HEK293 (cell line): ENCODE measurements around the gene CHD2.
A peak's percentile ranks its signal among the peaks of the same experiment; 100 is the strongest.

Experiments used
- FEZF1 ChIP-seq: fragments of 450-650 bp; formaldehyde crosslinking; IDR thresholded peaks from 2 replicates; pipeline ENCODE4 v1.5.1; 2016; ENCODE audit warnings: missing biosample characterization, missing genetic modification characterization
- GFI1B ChIP-seq: fragments of 450-650 bp; formaldehyde crosslinking; IDR thresholded peaks from 2 replicates; pipeline ENCODE4 v1.5.1; 2016; ENCODE audit warnings: missing biosample characterization, missing genetic modification characterization
- KLF1 ChIP-seq: fragments of 450-650 bp; formaldehyde crosslinking; IDR thresholded peaks from 2 replicates; pipeline ENCODE4 v1.5.1; 2016; ENCODE audit warnings: missing biosample characterization, missing genetic modification characterization
- KLF10 ChIP-seq: fragments of 450-650 bp; IDR thresholded peaks from 2 replicates; pipeline ENCODE4 v1.5.1; 2018; ENCODE audit warnings: missing biosample characterization, mild to moderate bottlenecking, missing genetic modification characterization
- KLF7 ChIP-seq: fragments of 450-650 bp; formaldehyde crosslinking; IDR thresholded peaks from 2 replicates; pipeline ENCODE4 v1.5.1; 2016; ENCODE audit warnings: missing biosample characterization, missing genetic modification characterization, borderline replicate concordance
- KLF8 ChIP-seq: fragments of 450-650 bp; formaldehyde crosslinking; IDR thresholded peaks from 2 replicates; pipeline ENCODE4 v1.5.1; 2016; ENCODE audit warnings: missing biosample characterization, missing genetic modification characterization
- OVOL3 ChIP-seq: fragments of 450-650 bp; formaldehyde crosslinking; IDR thresholded peaks from 2 replicates; pipeline ENCODE4 v1.5.1; 2016; ENCODE audit warnings: missing biosample characterization, missing genetic modification characterization
- SP3 ChIP-seq: fragments of 450-650 bp; formaldehyde crosslinking; IDR thresholded peaks from 2 replicates; pipeline ENCODE4 v1.5.1; 2016; ENCODE audit warnings: missing biosample characterization, missing genetic modification characterization
- SP7 ChIP-seq: fragments of 450-650 bp; formaldehyde crosslinking; IDR thresholded peaks from 2 replicates; pipeline ENCODE4 v1.5.1; 2016; ENCODE audit warnings: missing biosample characterization, missing genetic modification characterization
- WT1 ChIP-seq: fragments of 450-650 bp; formaldehyde crosslinking; IDR thresholded peaks from 2 replicates; pipeline ENCODE4 v1.5.1; 2016; ENCODE audit warnings: missing biosample characterization, missing genetic modification characterization
- YY1 ChIP-seq: fragments of 450-650 bp; formaldehyde crosslinking; IDR thresholded peaks from 2 replicates; pipeline ENCODE4 v1.5.1; 2018; ENCODE audit warnings: missing biosample characterization, missing genetic modification characterization
- ZBTB20 ChIP-seq: fragments of 450-650 bp; formaldehyde crosslinking; IDR thresholded peaks from 2 replicates; pipeline ENCODE4 v1.5.1; 2016; ENCODE audit warnings: missing biosample characterization, missing genetic modification characterization
- ZBTB21 ChIP-seq: fragments of 450-650 bp; formaldehyde crosslinking; IDR thresholded peaks from 2 replicates; pipeline ENCODE4 v1.5.1; 2017; ENCODE audit warnings: missing biosample characterization, missing genetic modification characterization
- ZEB2 ChIP-seq: fragments of 450-650 bp; formaldehyde crosslinking; IDR thresholded peaks from 2 replicates; pipeline ENCODE4 v1.5.1; 2016; ENCODE audit warnings: missing biosample characterization, missing genetic modification characterization
- ZFP69B ChIP-seq: fragments of 450-650 bp; formaldehyde crosslinking; IDR thresholded peaks from 2 replicates; pipeline ENCODE4 v1.5.1; 2016; ENCODE audit warnings: missing biosample characterization, missing genetic modification characterization
- ZNF311 ChIP-seq: fragments of 450-650 bp; formaldehyde crosslinking; IDR thresholded peaks from 2 replicates; pipeline ENCODE4 v1.5.1; 2017; ENCODE audit warnings: missing biosample characterization, missing genetic modification characterization, borderline replicate concordance
- ZNF433 ChIP-seq: fragments of 450-650 bp; formaldehyde crosslinking; IDR thresholded peaks from 2 replicates; pipeline ENCODE4 v1.5.1; 2016; ENCODE audit warnings: missing biosample characterization, missing genetic modification characterization, low read depth
- ZNF449 ChIP-seq: fragments of 450-650 bp; formaldehyde crosslinking; IDR thresholded peaks from 2 replicates; pipeline ENCODE4 v1.5.1; 2017; ENCODE audit warnings: missing biosample characterization, mild to moderate bottlenecking, missing genetic modification characterization, moderate library complexity
- ZNF48 ChIP-seq: fragments of 450-650 bp; formaldehyde crosslinking; IDR thresholded peaks from 2 replicates; pipeline ENCODE4 v1.5.1; 2016; ENCODE audit warnings: missing biosample characterization, missing genetic modification characterization
- ZNF501 ChIP-seq: fragments of 450-650 bp; formaldehyde crosslinking; IDR thresholded peaks from 2 replicates; pipeline ENCODE4 v1.5.1; 2016; ENCODE audit warnings: missing biosample characterization, missing genetic modification characterization
- ZNF621 ChIP-seq: fragments of 450-650 bp; formaldehyde crosslinking; IDR thresholded peaks from 2 replicates; pipeline ENCODE4 v1.5.1; 2017; ENCODE audit warnings: missing biosample characterization, missing genetic modification characterization
- ZNF629 ChIP-seq: fragments of 450-650 bp; formaldehyde crosslinking; IDR thresholded peaks from 2 replicates; pipeline ENCODE4 v1.5.1; 2017; ENCODE audit warnings: missing biosample characterization, missing genetic modification characterization
- ZNF654 ChIP-seq: fragments of 450-650 bp; formaldehyde crosslinking; IDR thresholded peaks from 2 replicates; pipeline ENCODE4 v1.5.1; 2016; ENCODE audit warnings: low read depth, missing biosample characterization, missing genetic modification characterization
- ZNF660 ChIP-seq: fragments of 450-650 bp; IDR thresholded peaks from 2 replicates; pipeline ENCODE4 v1.5.1; 2018; ENCODE audit warnings: missing biosample characterization, mild to moderate bottlenecking, missing genetic modification characterization
- ZNF670 ChIP-seq: fragments of 450-650 bp; formaldehyde crosslinking; IDR thresholded peaks from 2 replicates; pipeline ENCODE4 v1.5.1; 2016; ENCODE audit warnings: missing biosample characterization, missing genetic modification characterization, low read depth
- ZNF792 ChIP-seq: fragments of 450-650 bp; formaldehyde crosslinking; IDR thresholded peaks from 2 replicates; pipeline ENCODE4 v1.5.1; 2016; ENCODE audit warnings: missing biosample characterization, missing genetic modification characterization
- TF ChIP-seq, protein P1 (sequence below): fragments of 450-650 bp; formaldehyde crosslinking; IDR thresholded peaks from 2 replicates; pipeline ENCODE4 v1.5.1; 2017; ENCODE audit warnings: missing biosample characterization, missing genetic modification characterization
- TF ChIP-seq, protein P2 (sequence below): fragments of 450-650 bp; formaldehyde crosslinking; IDR thresholded peaks from 2 replicates; pipeline ENCODE4 v1.5.1; 2016; ENCODE audit warnings: missing biosample characterization, missing genetic modification characterization
- TF ChIP-seq, protein P3 (sequence below): fragments of 450-650 bp; IDR thresholded peaks from 2 replicates; pipeline ENCODE4 v1.5.1; 2018; ENCODE audit warnings: missing biosample characterization, missing genetic modification characterization
- TF ChIP-seq, protein P4 (sequence below): fragments of 450-650 bp; formaldehyde crosslinking; IDR thresholded peaks from 2 replicates; pipeline ENCODE4 v1.5.1; 2016; ENCODE audit warnings: missing biosample characterization, missing genetic modification characterization

The CHD2 gene

DNA sequence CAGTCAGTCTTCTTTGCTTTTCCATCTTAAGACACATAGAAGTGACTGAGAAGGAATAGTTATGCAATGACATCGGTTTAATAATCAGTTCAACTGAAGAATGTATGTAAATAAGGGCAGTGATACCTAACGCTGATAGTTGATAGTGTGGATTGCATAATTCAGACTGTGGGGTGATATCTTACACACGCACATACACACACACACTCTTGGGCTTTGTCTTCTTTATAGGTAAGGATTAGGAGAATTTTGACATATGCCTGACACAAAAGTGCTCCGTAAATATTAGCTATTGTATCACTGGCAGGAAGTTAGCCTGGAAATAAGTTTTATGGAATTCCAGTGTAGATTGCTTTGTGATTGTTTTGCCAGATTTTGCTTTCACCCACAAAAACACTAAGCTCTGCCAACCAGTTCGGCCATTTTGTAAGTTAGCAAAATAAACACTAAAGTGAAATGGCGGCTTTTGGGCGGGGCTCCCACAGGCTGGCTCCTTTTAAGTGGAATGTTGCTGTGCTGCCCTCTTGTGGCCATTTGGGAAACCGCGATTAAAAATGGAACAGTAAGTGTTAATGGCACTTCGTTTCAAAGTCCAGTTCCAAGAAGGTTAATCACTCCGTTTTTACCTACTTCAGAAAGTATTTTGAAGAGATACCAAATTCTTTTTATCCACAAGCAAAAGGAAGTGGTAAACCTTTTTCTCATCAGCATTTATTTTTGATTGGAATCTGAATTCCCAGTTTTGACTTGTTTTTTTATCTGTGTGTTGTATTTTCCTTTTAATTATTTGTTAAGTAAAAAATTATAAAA is 17.7 kb downstream of the CHD2 start (continued):
- TF ChIP-seq, protein P1, sequence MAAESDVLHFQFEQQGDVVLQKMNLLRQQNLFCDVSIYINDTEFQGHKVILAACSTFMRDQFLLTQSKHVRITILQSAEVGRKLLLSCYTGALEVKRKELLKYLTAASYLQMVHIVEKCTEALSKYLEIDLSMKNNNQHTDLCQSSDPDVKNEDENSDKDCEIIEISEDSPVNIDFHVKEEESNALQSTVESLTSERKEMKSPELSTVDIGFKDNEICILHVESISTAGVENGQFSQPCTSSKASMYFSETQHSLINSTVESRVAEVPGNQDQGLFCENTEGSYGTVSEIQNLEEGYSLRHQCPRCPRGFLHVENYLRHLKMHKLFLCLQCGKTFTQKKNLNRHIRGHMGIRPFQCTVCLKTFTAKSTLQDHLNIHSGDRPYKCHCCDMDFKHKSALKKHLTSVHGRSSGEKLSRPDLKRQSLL (tag by site-specific recombination) = 0 out of 2 replicates have a peak, but pooled peaks have one; percentile 11
- TF ChIP-seq KLF7 (peak; percentile 86; the same call in 1 of the 2 replicates), FEZF1 (tag by site-specific recombination) (peak; percentile 50; the same call in 1 of the 2 replicates), ZBTB20 (tag by site-specific recombination) (0 out of 2 replicates have a peak, but pooled peaks have one; percentile 2), KLF1 (tag by site-specific recombination) (peak; percentile 58), ZNF501 (tag by site-specific recombination) (peak; percentile 17; the same call in 1 of the 2 replicates), ZBTB21 (tag by site-specific recombination) (0 out of 2 replicates have a peak, but pooled peaks have one; percentile 14), ZNF449 (peak; percentile 52; the same call in 1 of the 2 replicates), YY1 (tag by site-specific recombination) (peak; percentile 96), ZEB2 (peak; percentile 85), SP3 (tag by site-specific recombination) (peak; percentile 75), ZNF621 (no peak), KLF8 (peak; percentile 56), ZNF660 (tag by site-specific recombination) (peak; percentile 95), ZNF629 (tag by site-specific recombination) (peak; percentile 68), ZNF311 (tag by site-specific recombination) (no peak), GFI1B (peak; percentile 89), ZNF48 (tag by site-specific recombination) (no peak), ZNF654 (peak; percentile 86), ZNF792 (no peak), WT1 (tag by site-specific recombination) (0 out of 2 replicates have a peak, but pooled peaks have one; percentile 15), ZFP69B (tag by site-specific recombination) (0 out of 2 replicates have a peak, but pooled peaks have one; percentile 28), KLF10 (peak; percentile 61; the same call in 1 of the 2 replicates), ZNF670 (tag by site-specific recombination) (no peak), OVOL3 (tag by site-specific recombination) (0 out of 2 replicates have a peak, but pooled peaks have one; percentile 58), ZNF433 (tag by site-specific recombination) (no peak), SP7 (tag by site-specific recombination) (peak; percentile 56)
- TF ChIP-seq, protein P2, sequence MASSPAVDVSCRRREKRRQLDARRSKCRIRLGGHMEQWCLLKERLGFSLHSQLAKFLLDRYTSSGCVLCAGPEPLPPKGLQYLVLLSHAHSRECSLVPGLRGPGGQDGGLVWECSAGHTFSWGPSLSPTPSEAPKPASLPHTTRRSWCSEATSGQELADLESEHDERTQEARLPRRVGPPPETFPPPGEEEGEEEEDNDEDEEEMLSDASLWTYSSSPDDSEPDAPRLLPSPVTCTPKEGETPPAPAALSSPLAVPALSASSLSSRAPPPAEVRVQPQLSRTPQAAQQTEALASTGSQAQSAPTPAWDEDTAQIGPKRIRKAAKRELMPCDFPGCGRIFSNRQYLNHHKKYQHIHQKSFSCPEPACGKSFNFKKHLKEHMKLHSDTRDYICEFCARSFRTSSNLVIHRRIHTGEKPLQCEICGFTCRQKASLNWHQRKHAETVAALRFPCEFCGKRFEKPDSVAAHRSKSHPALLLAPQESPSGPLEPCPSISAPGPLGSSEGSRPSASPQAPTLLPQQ (tag by site-specific recombination) = 0 out of 2 replicates have a peak, but pooled peaks have one; percentile 52
- TF ChIP-seq, protein P3, sequence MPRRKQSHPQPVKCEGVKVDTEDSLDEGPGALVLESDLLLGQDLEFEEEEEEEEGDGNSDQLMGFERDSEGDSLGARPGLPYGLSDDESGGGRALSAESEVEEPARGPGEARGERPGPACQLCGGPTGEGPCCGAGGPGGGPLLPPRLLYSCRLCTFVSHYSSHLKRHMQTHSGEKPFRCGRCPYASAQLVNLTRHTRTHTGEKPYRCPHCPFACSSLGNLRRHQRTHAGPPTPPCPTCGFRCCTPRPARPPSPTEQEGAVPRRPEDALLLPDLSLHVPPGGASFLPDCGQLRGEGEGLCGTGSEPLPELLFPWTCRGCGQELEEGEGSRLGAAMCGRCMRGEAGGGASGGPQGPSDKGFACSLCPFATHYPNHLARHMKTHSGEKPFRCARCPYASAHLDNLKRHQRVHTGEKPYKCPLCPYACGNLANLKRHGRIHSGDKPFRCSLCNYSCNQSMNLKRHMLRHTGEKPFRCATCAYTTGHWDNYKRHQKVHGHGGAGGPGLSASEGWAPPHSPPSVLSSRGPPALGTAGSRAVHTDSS (tag by site-specific recombination) = peak; percentile 50; the same call in 1 of the 2 replicates
- TF ChIP-seq, protein P4, sequence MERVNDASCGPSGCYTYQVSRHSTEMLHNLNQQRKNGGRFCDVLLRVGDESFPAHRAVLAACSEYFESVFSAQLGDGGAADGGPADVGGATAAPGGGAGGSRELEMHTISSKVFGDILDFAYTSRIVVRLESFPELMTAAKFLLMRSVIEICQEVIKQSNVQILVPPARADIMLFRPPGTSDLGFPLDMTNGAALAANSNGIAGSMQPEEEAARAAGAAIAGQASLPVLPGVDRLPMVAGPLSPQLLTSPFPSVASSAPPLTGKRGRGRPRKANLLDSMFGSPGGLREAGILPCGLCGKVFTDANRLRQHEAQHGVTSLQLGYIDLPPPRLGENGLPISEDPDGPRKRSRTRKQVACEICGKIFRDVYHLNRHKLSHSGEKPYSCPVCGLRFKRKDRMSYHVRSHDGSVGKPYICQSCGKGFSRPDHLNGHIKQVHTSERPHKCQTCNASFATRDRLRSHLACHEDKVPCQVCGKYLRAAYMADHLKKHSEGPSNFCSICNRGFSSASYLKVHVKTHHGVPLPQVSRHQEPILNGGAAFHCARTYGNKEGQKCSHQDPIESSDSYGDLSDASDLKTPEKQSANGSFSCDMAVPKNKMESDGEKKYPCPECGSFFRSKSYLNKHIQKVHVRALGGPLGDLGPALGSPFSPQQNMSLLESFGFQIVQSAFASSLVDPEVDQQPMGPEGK (tag by site-specific recombination) = peak; percentile 45
